HG02981 (cell line): ENCODE results near the gene JAM2.
"Not testable (repeated sequence)": the region's sequence is repeated elsewhere in the genome, so short reads cannot be mapped to it uniquely, and the experiment has no call there.

Experiments
- ATAC-seq: cut with Tn5 transposase; IDR thresholded peaks from one replicate; pipeline ENCODE4 v1.9.1; 2021; ENCODE audit warnings: mild to moderate bottlenecking, moderate library complexity; ENCODE audit not compliant: unreplicated experiment

Gene JAM2

GRCh38 chr21:25643486-25643885, 4.4 kb downstream of the JAM2 start:
- ATAC-seq = no peak

- ATAC-seq = no peak
Measured at GRCh38 chr21:25646474-25646873, 7.4 kb downstream of the JAM2 start.

DNA sequence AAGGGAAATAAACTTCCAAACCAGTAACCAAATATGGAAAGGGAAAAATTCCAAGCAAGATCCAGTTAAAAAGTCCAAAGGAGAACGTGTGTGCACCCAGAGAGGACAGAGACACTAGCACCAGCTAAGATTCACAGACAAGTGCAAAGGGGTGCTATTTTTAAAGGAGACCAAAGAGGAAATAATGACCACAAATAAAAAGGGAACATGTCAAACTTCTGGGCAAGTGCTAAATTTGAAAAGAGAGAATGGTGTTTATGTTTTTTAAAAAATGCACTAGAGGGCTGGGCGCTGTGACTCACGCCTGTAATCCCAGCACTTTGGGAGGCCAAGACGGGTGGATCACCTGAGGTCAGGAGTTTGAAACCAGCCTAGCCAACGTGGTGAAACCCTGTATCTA, 8.6 kb downstream of the JAM2 start:
- ATAC-seq = no peak

DNA sequence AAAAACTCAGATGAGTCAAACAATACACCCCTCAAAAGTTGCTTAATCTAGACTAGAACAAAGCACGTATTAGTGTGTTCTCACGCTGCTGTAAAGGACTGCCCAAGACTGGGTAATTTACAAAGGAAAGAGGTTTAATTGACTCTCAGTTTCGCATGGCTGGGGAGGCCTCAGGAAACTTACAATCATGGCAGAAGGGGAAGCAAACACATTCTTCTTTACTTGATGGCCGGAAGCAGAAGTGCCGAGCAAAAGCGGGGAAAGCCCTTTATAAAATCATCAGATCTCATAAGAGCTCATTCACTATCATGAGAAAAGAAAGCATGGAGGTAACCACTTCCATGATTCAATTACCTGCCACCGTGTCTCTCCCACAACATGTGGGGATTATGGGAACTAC, 10.1 kb downstream of the JAM2 start:
- ATAC-seq = no peak

- no peak for ATAC-seq
Measured at GRCh38 chr21:25656412-25656811, 17.4 kb downstream of the JAM2 start.

DNA sequence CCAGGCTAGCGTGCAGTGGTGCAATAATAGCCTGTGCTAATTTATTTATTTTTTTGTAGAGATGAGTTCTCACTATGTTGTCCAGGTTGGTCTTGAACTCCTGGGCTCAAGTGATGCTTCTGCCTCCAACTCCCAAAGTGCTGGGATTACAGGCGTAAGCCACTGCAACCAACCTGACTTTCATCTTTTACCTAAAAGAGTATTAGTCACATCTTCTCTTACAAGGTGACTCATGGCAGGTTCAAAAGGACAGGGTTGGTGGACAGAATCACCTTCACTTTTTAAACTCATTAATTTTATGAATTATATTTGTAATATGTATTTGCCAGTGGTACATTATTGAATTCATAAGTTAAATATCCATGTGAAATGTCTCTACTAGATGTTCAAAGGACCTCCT, 18.1 kb downstream of the JAM2 start:
- no peak for ATAC-seq

GRCh38 chr21:25658427-25659035, 19.5 kb downstream of the JAM2 start:
- ATAC-seq = no peak

DNA sequence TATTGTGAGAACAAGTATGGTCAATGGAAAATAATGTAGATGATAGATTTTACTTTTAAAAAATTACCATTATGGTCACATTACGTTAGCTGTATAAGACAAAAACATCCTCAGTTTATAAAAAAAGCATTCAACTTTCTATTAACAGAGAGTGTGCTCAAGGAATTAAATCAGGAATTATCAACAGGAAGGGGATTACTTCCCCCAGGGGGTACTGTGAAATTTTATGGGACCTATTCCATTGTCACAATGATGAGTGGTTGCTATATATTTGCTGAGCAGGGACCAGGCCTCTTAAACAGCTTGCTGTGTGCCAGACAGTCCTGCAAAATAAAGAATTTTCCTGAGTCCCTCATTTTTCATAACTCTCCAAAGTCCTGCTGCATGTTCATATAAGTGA, 21.2 kb downstream of the JAM2 start:
- no peak for ATAC-seq

DNA sequence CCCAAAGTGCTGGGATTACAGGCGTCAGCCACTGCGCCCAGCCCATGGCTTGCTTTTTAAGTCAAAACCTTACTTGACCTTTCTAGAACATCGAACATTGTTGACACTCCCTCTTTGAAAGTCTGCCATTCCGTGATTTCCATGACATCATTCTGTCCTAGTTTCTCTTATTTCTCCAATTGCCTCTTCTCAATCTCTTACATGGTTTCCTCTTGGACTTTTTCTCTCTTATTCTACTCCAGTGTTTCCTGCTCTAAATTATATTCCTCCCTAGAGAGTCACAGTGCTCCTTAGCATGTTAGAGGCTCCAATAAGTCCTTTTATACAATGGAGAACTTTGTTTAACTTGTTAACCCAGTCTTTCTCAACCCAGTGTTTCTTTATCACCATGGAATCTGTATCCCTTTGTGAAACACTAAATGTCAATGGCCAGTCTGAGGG, 25.5 kb downstream of the JAM2 start:
- ATAC-seq = no peak

- no peak for ATAC-seq
Measured at GRCh38 chr21:25670726-25671125, 31.7 kb downstream of the JAM2 start.

GRCh38 chr21:25676451-25676850, 37.4 kb downstream of the JAM2 start:
- no peak for ATAC-seq

- ATAC-seq = no peak
Measured at GRCh38 chr21:25682382-25682781, 43.3 kb downstream of the JAM2 start.

DNA sequence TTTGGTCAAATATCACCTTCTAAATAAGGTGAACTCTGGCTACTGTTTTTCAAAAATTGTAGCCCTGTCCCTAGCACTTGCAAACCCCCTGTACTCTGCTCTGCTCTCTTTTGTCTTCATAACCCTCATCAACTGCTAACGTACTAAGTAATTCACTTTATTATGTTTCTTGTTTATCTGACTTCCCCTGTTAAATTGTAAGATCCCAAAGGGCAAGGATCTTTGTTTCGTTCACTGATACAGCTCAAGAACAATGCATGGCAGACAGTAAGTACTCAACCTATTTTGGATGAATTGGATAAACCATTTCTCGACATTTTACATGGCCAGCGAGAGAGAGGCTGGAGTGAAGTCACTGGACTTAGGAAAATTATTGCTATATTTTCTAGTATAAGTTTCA, 48.7 kb downstream of the JAM2 start:
- no peak for ATAC-seq

- no peak for ATAC-seq
Measured at GRCh38 chr21:25688275-25689155, 49.5 kb downstream of the JAM2 start.

DNA sequence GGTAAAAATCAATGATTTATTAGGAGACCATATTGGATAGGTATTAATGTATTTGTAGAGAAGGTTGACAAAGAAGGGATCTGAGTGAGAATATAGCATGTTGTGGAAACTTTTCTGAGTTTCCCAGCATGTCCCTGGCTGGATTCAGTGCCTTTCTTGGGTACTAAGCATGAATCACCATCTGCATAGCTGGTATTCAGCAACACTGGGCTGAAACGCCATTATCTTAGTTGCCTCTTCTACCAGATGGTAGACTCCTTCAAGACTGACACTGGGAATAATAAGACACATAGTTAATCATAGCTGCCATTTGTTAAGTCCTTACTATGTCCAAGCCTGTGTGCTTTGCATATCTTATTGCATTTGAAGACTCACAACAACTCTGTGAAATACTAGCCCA, 50.2 kb downstream of the JAM2 start:
- no peak for ATAC-seq

DNA sequence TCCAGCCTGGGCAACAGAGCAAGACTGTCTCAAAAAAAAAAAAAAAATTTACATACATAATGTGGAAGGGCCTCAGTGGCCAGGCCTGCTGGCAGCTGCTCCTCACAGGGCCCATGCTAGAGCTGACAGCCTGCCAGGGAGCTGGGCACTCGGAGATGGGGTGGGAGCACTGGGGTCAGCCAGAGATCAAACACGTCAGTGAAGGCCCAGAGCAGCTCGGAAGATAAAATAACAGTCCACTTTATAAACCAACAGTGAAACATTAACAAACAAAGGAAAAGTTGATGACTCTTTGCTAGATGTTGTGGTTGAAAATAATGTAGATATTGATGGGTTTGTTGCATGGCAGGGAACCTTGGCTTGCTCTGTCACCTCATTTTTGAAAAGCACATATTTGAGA, 52.9 kb downstream of the JAM2 start:
- ATAC-seq = no peak

- ATAC-seq = not testable (repeated sequence)
Measured at GRCh38 chr21:25695461-25695860, 56.4 kb downstream of the JAM2 start.

DNA sequence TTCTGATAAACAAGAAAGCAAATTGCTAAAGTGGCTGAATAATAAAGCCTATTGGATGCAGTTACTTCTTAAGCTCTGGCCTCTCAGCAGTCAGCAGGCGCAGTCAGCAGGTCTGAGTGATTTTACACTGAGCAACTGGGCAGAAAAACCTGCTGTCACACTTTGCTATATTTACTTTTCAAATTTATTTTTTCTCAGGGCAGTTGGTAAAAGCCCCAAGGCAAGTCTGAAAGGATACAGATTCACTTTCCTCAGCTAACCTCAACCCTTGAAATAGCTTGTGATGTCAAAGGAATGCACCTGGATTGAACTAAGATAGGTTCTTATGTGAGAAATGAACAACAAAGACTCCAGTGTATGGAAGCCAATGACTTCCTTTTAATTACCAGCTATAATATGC, 61.7 kb downstream of the JAM2 start:
- ATAC-seq = no peak

GRCh38 chr21:25701529-25701928, 62.5 kb downstream of the JAM2 start:
- ATAC-seq = no peak

DNA sequence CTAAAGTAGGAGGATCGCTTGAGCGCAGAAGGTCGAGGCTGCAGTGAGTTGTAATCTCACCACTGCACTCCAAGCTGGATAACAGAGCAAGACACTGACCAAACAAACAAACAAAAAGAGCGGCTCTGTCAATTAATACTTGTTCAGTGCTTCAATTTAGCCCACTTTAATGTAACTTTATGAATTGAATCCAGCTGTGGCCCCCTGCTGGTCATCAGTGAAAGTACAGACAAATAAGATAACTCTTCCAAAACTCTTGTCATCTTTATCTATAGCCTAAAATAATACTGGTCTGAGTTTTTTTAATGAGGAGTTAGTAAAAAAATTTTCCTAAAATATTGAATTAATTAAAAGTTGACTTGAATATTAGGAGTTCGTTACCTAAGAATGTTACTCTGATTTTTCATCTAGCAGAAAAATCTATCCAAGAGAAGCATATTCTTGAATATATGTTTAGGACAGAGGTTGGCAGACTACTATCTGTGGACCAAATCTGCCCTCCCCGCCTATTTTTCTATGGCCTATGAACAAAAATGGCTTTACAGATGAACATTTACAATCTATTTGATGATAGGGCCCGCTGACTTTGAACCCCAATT, 69.5 kb downstream of the JAM2 start:
- ATAC-seq = no peak

GRCh38 chr21:25709684-25710265, 70.7 kb downstream of the JAM2 start:
- no peak for ATAC-seq

- ATAC-seq = no peak
Measured at GRCh38 chr21:25710550-25710949, 71.5 kb downstream of the JAM2 start.
